SH-SY5Y (cell line): ENCODE measurements around the gene NVL.

Experiments used
- GATA2 ChIP-seq: IDR thresholded peaks from 2 replicates; pipeline ENCODE4 v1.6.1; 2011; ENCODE audit warnings: mild to moderate bottlenecking, low read depth, low read length
- GATA3 ChIP-seq: IDR thresholded peaks from 2 replicates; pipeline ENCODE4 v1.6.1; 2011; ENCODE audit warnings: low read depth, mild to moderate bottlenecking, low read length, moderate library complexity

NVL gene

DNA sequence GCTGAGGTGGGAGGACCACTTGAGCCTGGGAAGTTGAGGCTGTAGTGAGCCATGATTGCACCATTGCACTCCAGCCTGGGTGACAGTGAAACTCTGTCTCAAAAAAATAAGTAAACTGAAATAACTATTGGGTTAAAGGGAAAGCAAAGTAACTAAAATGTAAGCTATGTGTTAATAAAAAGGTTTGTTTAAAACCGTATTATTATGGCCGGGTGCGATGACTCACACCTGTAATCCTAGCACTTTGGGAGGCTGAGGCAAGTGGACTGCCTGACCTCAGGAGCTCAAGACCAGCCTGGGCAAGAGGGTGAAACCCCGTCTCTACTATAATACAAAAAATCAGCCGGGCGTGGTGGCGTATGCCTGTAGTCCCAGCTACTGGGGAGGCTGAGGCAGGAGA, 27.0 kb downstream of the NVL start:
- TF ChIP-seq GATA2 (no peak), GATA3 (no peak)

DNA sequence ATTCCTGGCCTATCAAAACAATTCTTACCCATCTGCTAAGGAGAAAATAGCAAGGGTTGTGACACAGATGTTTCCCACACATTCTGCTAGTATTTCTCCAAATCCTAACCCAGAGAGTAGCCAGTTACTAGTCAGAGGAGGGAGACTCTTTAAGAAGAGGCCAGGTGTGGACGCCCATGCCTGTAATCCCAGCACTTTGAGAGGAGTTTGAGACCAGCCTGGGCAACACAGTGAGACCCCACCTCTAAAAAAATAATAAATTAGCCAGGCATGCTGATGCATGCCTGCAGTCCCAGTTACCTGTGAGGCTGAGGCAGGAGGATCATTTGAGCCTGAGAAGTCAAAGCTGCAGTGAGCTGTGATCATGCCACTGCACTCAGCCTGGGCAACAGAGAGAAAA, 28.6 kb downstream of the NVL start:
- TF ChIP-seq GATA3, result no peak
- TF ChIP-seq GATA2, result no peak

DNA sequence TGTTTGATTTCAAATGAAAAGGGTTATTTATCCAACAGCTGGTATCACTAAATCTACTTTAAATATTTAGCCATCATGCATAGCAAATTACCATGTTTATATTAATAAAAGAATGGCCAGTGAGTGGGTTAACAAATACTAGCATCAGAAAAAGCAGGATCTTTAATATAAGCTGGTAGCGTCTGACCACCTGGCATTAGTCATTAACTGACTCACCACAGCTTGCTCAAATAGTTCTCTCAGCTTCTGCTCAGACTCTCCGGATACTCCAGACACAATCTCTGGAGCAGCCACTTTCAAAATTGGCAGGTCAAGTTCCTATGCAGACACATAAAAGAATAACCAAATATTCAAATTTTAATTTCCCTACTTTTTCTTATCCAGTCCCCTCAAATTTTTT, 29.6 kb downstream of the NVL start:
- TF ChIP-seq GATA2 (no peak), GATA3 (no peak)

DNA sequence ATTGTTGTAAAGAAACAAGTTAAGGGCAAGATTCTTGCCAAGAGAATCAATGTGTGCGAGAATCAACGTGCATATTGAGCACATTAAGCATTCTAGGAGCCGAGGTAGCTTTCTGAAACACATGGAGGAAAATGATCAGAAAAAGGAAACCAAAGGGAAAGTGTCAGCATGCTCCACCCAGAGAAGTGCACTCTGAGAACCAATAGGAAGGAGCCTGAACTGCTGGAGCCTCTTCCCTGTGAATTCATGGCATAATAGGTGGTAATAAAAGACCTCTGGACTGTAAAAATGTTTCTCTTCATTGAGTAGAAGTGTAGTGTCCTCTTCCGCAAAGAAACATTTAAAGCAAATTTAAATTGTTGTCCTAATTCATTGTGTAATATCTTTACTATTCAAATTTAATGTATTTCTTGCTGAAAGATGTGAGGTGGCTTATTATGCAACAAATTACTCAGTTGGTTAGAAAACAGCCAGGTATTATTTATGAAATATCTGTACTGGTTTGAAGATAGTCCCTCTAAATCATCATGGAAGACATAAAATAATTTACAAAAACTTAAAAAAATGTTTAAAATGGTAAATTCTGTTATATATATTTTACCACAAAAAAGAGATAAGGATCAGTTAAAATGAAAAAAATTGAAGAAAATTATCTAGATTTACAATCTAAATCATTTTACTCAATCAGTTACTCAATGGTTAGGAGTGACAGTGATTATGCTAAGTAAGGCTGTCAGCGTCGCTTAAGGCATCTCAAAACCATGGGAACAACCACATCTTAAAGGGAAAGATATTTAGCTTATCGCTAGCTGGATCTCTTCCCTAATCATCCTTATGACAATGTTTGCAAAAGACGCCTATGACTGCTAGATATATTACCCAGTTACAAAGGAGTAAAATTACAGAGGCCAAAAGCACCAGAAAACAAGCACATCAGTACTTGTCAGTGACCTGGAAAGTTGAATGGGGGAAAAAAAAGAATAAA, 31.3 kb downstream of the NVL start:
- no peak for TF ChIP-seq GATA2
- peak; percentile 34; the same call in 1 of the 2 replicates for TF ChIP-seq GATA3

DNA sequence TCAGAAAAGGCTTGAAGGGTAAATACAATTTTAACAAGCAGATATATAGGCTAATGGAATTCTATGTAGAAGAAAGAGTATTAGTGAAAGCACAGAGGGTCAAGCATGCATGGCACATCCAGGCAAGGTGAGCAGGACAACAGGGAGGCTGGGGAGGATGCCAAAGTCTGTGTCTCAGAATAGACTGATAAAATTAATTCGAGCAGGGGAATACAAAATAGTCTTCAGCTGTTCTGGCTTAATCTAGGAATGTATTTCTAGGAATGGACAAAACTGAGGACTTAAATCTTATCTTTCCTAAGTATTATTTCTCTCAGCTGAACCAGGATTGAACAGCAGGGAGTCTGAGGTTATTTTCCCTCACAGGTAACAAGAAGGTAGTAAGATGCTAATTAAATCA, 35.2 kb downstream of the NVL start:
- no peak for TF ChIP-seq GATA3
- no peak for TF ChIP-seq GATA2

DNA sequence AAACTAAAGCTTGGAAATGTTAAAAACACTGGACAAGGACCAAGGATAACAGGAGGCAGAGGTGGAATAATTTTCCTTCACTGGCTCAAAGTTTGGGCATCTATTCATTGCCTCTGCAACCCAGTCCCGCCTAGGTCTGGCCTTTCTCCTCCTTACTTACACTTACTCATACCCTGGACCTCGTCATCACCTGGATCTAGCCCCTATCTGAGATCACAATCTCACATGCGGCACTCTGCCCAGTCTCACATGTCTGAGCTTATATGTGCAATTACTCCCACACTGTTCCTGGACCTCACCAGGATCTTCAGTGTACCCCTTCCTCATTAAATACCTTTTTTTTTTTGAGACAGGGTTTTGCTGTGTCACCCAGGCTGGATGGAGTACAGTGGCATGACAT, 37.6 kb downstream of the NVL start:
- TF ChIP-seq GATA3, result no peak

DNA sequence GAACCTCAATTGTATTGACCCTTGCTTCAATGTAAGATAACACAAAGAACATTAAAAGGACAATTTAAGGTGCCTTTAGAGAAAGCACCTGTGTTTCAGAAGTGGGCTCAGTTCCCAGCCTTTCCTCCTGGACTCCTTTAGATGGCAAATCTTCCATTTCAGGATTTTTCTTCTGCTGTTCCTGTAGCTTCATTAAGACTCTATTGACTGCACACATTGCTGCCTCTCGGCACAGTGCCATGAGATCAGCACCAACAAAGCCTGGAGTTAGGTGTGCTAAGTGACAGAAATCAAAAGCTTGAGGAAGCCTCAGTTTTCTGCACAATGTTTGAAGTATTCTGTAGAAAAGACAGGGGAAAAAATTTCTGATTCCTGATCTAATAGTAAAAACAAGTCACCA, 40.6 kb downstream of the NVL start:
- TF ChIP-seq GATA2 (no peak), GATA3 (no peak)

DNA sequence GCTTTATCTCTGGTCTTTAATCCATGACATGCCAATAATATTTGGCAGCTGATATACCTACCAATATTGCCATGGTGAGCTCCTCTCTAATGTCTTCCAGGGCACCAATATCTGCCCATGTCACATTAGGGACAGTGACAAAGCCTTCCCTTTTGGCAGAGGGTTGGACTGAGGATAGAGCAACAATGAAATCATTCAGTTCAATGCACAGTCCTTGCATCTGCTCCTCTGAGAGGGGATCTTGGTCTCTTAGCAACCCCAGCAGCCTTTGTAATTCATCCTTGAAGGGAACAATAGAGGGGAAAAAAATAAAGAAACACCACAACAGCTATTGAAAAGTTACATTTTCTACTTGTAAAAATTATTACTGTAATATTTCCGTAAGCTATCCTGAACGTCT, 42.3 kb downstream of the NVL start:
- TF ChIP-seq GATA2 (no peak), GATA3 (no peak)

DNA sequence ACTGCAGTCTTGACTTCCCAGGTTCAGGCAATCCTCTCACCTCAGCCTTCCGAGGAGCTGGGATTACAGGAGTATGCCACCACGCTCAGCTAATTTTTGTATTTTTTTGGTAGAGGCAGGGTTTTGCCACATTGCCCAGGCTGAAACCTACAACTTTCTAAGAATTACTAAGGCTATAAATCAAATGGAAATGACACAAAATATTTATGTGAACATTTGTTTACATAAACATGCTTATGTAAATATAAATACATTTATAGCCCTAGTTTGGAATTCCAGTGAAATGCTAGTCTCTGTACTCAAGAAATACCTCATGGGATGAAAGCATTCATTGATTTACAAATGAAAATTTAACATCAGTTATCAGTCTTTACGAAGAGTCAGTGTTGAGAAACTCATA, 47.8 kb downstream of the NVL start:
- TF ChIP-seq GATA2 (no peak), GATA3 (no peak)

DNA sequence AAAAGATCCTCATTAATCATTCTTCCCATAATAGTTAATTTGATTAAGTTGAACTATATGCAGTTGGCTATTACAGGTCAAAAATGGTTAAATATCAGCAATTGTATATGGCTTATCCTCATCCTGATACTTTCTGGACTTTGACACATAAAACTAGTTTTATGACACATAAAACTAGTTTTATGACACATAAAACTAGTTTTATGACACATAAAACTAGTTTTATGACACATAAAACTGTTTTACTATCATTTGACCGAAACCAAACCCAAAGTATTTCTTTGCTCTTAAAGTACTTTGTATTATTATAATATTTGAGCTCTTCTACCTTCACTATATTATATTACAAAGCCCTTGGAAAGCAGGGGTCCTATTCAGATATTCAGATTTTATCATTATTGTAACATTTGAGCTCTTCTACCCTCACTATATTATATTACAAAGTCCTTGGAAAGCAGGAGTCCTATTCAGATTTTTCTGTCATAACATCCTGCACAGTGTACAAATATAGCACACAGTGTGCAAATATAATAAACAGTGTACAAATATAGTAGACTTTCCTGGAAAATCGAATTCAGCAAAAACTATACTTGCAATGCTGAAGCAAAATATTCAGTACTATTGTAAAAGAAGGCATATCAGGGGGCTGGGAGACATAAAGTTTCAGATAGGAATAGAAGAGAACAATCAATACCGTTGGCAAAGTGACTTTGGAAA, 53.0 kb downstream of the NVL start:
- no peak for TF ChIP-seq GATA2
- no peak for TF ChIP-seq GATA3

DNA sequence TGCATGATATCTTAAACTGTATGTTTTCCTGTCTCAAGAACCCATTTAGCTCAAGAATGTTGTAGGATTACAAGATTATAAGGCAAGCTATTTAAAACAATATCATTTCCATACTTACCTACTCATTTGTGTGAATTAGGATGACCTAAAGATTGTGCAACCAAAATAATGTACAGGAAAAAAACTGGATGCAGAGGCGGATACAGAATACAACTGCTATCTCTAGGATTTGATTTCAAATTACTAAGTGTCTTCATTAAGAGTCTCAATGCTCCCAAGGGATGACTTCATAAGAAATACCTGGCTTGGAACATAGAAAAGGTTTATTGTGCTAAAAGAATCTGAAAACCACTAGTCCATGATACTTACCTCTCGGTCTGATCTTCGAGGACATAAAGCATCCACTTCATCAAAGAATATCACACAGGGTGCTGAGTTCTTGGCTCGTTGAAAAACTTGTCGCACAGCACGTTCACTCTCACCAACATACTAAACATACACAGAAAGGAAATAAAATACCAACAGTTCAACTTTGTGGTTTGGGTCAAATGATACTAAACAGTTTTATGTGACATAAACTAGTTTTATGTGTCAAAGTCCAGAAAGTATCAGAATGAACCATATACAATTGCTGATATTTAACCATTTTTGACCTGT, 54.9 kb downstream of the NVL start:
- TF ChIP-seq GATA2 (no peak), GATA3 (no peak)

DNA sequence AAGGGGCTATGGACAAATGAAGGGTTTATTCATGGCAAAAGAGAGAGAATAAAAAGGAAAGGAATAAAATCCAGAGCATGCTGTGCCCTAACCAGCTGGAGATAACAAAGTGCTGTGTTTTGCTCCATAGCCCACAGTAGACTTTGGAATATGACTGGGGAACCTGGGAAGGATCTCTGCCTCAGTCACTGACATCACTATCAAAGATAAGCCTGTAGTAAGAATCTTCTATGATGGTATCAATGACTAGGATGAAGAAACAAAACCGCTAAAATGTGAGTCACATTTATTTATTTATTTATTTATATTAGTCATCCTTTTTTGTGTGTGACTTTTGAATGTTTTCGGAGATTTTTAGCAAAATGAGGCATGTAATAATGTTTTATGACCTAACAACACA, 56.3 kb downstream of the NVL start:
- TF ChIP-seq GATA3 (no peak), GATA2 (no peak)

DNA sequence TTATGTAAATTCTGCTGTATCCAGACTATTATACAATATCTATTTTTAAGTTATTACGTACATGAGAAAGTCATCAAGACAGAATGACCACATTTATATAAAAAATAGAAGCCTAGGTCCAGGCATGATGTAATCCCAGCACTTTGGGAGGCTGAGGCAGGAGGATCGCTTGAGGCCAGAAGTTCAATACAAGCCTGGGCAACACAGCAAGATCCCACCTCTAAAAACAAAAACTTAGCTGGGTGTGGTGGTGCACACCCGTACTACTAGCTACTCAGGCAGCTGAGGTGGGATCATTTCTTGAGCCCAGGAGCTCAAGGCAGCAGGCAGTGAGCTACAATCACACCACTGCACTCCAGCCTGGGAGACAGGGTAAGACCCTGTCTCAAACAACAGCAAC, 58.9 kb downstream of the NVL start:
- TF ChIP-seq GATA2 (no peak), GATA3 (no peak)

DNA sequence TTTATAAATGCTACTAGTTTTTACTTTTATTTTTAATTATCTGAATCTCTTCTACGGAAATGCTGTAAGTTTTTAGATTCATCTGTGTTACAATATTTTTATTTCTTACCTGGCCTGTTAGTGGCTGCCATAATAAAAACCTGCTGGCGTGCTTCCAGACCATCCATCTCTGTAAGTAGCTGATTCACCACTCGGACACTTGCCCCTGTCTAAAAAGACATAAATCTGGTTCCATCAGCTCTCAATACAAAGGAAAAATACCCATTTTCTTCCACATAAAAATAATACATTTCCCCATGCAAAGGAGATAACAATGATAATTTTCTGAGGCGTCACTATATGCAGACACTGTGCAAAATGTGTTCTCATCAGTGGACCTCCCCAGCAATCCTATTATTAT, 62.0 kb downstream of the NVL start:
- TF ChIP-seq GATA3 (no peak), GATA2 (no peak)

DNA sequence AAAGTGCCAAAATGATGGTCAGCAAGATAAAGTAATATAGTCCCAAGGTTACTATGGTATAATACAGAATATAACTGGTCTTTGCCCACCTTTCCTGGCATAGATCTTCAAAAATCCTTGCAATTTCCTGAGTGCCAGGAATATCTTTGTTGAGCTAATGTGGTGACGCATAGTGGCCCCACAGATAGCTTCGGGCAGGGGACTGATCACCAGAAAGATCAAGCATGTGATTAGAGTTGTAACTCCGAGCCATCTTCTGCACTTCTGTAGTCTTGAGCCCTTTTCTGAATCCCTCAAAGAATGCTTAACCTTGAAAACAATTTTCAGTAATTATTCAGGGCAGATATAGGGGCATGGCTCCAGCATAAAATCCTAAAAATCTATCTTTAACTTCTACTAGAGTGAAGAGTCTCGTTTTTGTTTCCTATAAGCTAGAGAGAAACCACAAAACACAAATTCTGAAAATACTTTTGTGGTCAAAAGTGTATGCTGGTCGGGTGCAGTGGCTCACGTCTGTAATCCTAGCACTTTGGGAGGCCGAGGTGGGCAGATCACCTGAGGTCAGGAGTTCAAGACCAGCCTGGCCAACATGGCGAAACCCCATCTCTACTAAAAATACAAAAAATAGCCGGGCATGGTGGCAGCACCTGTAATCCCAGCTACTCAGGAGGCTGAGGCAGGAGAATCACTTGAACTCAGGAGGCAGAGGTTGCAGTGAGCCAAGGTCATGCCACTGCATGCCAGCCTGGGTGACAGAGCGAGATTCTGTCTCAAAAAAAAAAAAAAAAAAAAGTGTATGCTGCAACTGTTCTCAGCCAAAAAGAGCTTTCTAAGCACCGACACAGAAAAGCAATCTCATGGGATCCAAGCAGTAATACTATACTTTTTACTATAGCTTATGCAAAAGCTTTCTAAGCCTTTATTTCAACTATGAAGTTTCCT, 62.8 kb downstream of the NVL start:
- TF ChIP-seq GATA3 (no peak), GATA2 (no peak)
